ENCODE data around the gene CYB561D2. TPM values are rescaled to one million over a fixed set of nuclear protein-coding genes. Genes with fewer than 3 reads are reported as not detected.

Gene CYB561D2
- total RNA-seq, 2 experiments from 2014 or later: 42.5 to 43.6 TPM

DNA sequence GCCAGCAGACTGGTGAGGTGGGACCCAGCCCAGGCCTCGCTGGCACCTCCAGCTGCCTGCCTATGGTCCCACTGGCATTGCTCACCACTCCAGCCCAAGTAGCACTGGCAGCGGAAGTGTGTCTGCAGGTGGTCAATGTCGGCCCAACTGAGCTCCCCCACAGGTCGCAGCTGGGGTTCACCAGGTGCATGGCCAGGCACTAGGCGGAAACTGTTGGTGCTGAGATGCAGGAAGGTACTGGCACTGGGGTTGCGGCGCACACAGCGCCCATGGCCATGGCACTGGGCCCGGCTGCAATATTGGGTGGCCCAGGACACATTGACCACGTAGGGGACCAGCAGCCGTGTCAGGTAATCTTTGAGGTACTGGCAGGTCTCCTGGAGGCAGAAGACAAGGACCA is 32.5 kb upstream of the CYB561D2 start:
- Mint-ChIP-seq H3K27ac (no peak overlapping the region), H3K9me3 (ENCODE audit: insufficient read depth) (no peaks in the 10 kb centered on the region), H3K4me3 (no peak overlapping the region), H3K36me3 (ENCODE audit: low read depth) (peaks cover 8% of the 10 kb centered on the region), H3K4me1 (ENCODE audit: low read depth) (peaks cover 40% of the 10 kb centered on the region), H3K27me3 (ENCODE audit: low read depth) (no peaks in the 10 kb centered on the region)
- DNase-seq (no peak), ATAC-seq (no peak)
- POLR2A ChIA-PET: interaction anchor here (1.3 to 3.3 kb wide), 4 partner anchors 10 to 19 kb away, joined by 4 to 13 read pairs (median 10); partner anchors contain the start of gene TUSC2
- CTCF ChIA-PET: interaction anchor here (1.9 to 7.4 kb wide), 3 partner anchors 10 to 91 kb away, joined by 5 to 113 read pairs (median 5); partner anchors contain the start of genes HYAL1, HYAL3, NAA80 and TUSC2

DNA sequence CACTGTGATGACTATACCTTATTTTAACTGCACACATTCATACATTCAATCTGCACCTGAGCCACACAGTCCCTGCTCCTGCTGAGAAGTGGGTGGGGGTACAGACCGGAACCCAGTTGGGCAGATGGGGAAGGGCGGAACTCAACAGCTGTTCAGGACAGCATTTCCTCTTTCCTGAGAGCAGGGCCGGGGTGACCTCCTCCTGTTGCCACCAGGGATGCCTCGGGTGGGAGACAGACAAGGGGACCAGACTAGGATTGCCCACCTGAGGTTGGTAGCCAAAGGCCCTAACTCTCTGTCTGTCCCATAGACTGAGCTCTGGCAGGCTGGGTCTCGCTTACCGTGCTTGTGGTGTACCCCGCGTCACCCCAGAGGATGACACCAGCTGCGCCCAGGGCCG is 32.0 kb upstream of the CYB561D2 start:
- ATAC-seq (no peak), DNase-seq (no peak)
- Mint-ChIP-seq H3K36me3 (ENCODE audit: low read depth) (peaks cover 8% of the 10 kb centered on the region), H3K27ac (no peak overlapping the region), H3K27me3 (ENCODE audit: low read depth) (no peaks in the 10 kb centered on the region), H3K4me3 (no peak overlapping the region), H3K4me1 (ENCODE audit: low read depth) (peaks cover 43% of the 10 kb centered on the region), H3K9me3 (ENCODE audit: insufficient read depth) (no peaks in the 10 kb centered on the region)
- ChIA-PET POLR2A (interaction anchor here (1.3 to 3.5 kb wide), 4 partner anchors 9 to 19 kb away, joined by 4 to 14 read pairs (median 11); partner anchors contain the start of genes HYAL3, NAA80 and TUSC2), CTCF (interaction anchor here (1.9 to 7.4 kb wide), 3 partner anchors 9 to 92 kb away, joined by 5 to 113 read pairs (median 5); partner anchors contain the start of genes HYAL1, HYAL3, NAA80 and TUSC2)

GRCh38 chr3:50319181-50319893 is 31.3 kb upstream of the CYB561D2 start:
- POLR2A ChIA-PET: interaction anchor here (1.3 to 3.5 kb wide), 4 partner anchors 9 to 20 kb away, joined by 4 to 14 read pairs (median 11); partner anchors contain the start of genes HYAL3, NAA80 and TUSC2
- ATAC-seq (no peak), DNase-seq (no peak)
- Mint-ChIP-seq H3K4me3 (peak overlapping the region; percentile 6), H3K9me3 (ENCODE audit: insufficient read depth) (no peaks in the 10 kb centered on the region), H3K36me3 (ENCODE audit: low read depth) (peaks cover 8% of the 10 kb centered on the region), H3K27ac (no peak overlapping the region), H3K27me3 (ENCODE audit: low read depth) (no peaks in the 10 kb centered on the region), H3K4me1 (ENCODE audit: low read depth) (peaks cover 47% of the 10 kb centered on the region)
- CTCF ChIA-PET: interaction anchor here (1.9 to 7.4 kb wide), 3 partner anchors 8 to 92 kb away, joined by 5 to 113 read pairs (median 5); partner anchors contain the start of genes HYAL1, HYAL3, NAA80 and TUSC2

- Mint-ChIP-seq H3K27ac (no peak overlapping the region), H3K4me1 (ENCODE audit: low read depth) (peaks cover 50% of the 10 kb centered on the region)
- ATAC-seq: no peak
These were observed 30.6 kb upstream of the CYB561D2 start for GRCh38 chr3:50319894-50320625.

DNA sequence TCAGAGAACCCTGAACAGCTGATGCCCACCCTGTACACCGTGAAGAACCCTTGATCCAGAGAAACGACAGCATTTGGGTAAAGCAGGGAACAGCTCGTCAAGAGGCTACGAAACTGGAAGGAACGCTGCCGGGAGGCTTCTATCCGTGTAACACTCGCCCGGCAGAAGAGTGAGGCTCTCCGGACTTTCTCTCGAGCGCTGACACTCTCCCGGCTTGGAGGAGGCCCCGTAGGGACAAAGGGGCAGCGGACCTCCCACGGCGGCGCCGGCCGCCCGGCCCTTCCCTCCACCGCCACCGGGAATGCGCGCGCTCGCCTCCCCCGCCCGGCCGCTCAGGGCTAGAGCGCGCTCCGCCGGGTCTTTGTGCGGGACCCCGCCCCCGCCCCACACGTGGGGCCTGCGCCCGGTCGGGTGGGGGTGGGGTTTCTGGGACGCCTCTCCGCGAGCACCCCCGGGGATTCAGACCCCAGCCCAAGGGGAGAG is 29.8 kb upstream of the CYB561D2 start:
- H3K27me3 Mint-ChIP-seq (ENCODE audit: low read depth): no peaks in the 10 kb centered on the region
- H3K4me1 Mint-ChIP-seq (ENCODE audit: low read depth): peaks cover 44% of the 10 kb centered on the region
- peaks cover 14% of the 10 kb centered on the region for H3K36me3 Mint-ChIP-seq (ENCODE audit: low read depth)
- POLR2A ChIA-PET: interaction anchor here (1.4 to 3.8 kb wide), 3 partner anchors 16 to 22 kb away, joined by 4 to 20 read pairs (median 14); partner anchors contain the start of genes HYAL3, NAA80 and RASSF1
- ATAC-seq (peak; percentile 57), DNase-seq (peak; percentile 67)
- CTCF ChIA-PET: interaction anchor here (0.8 to 7.4 kb wide), 9 partner anchors 16 to 93 kb away, joined by 3 to 113 read pairs (median 3); partner anchors contain the start of genes HYAL1, HYAL3, IFRD2 and NAA80
- peak overlapping the region; percentile 89 for H3K4me3 Mint-ChIP-seq
- no peaks in the 10 kb centered on the region for H3K9me3 Mint-ChIP-seq (ENCODE audit: insufficient read depth)
- H3K27ac Mint-ChIP-seq: peak overlapping the region; percentile 82

More at GRCh38 chr3:50319894-50320625, 30.6 kb upstream of the CYB561D2 start:
- ChIA-PET CTCF (interaction anchor here (1.0 to 7.4 kb wide), 6 partner anchors 8 to 93 kb away, joined by 3 to 113 read pairs (median 6); partner anchors contain the start of genes HYAL1, HYAL3, IFRD2 and NAA80), POLR2A (interaction anchor here (3.3 to 3.5 kb wide), 2 partner anchors 8 to 21 kb away, joined by 13 to 14 read pairs; partner anchors contain the start of genes HYAL3, NAA80 and TUSC2)
- peak overlapping the region; percentile 89 for H3K4me3 Mint-ChIP-seq
- DNase-seq: no peak
- no peaks in the 10 kb centered on the region for H3K27me3 Mint-ChIP-seq (ENCODE audit: low read depth)
- H3K36me3 Mint-ChIP-seq (ENCODE audit: low read depth): peaks cover 14% of the 10 kb centered on the region
- no peaks in the 10 kb centered on the region for H3K9me3 Mint-ChIP-seq (ENCODE audit: insufficient read depth)

GRCh38 chr3:50321336-50322114 is 29.1 kb upstream of the CYB561D2 start:
- ATAC-seq: peak; percentile 82
- Mint-ChIP-seq H3K27ac (peak overlapping the region; percentile 95), H3K36me3 (ENCODE audit: low read depth) (peaks cover 14% of the 10 kb centered on the region), H3K4me1 (ENCODE audit: low read depth) (peaks cover 43% of the 10 kb centered on the region), H3K27me3 (ENCODE audit: low read depth) (no peaks in the 10 kb centered on the region), H3K9me3 (ENCODE audit: insufficient read depth) (no peaks in the 10 kb centered on the region), H3K4me3 (peak overlapping the region; percentile 89)
- ChIA-PET POLR2A (interaction anchor here (1.0 to 3.8 kb wide), 4 partner anchors 16 to 29 kb away, joined by 4 to 20 read pairs (median 9); partner anchors contain the start of genes HYAL3, IFRD2, NAA80 and RASSF1), CTCF (interaction anchor here (0.8 to 7.4 kb wide), 8 partner anchors 15 to 93 kb away, joined by 3 to 113 read pairs (median 4); partner anchors contain the start of genes HYAL1, HYAL3, IFRD2 and NAA80)
- DNase-seq: peak; percentile 88

DNA sequence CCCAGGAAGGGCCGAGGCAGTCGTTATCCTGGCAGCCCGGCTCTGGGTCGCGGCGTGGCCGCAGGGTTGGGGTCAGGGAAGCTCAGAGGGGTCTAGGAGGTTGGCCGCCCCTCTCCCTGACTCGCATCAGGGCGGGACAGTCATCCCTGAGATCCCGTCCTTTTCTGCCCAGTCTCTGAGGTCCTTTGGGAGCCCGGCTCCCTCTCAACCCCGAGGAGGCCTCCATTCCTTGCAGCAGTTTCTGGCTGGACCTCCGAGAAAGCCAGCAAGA is 28.6 kb upstream of the CYB561D2 start:
- Mint-ChIP-seq H3K27ac (no peak overlapping the region), H3K4me1 (ENCODE audit: low read depth) (peaks cover 43% of the 10 kb centered on the region), H3K36me3 (ENCODE audit: low read depth) (peaks cover 14% of the 10 kb centered on the region), H3K27me3 (ENCODE audit: low read depth) (no peaks in the 10 kb centered on the region), H3K4me3 (peak overlapping the region; percentile 89), H3K9me3 (ENCODE audit: insufficient read depth) (no peaks in the 10 kb centered on the region)
- ChIA-PET CTCF (interaction anchor here (1.0 to 7.4 kb wide), 6 partner anchors 15 to 79 kb away, joined by 3 to 113 read pairs (median 4); partner anchors contain the start of genes HYAL1, HYAL3, NAA80 and ZMYND10), POLR2A (interaction anchor here (1.0 to 3.8 kb wide), 4 partner anchors 15 to 30 kb away, joined by 4 to 20 read pairs (median 9); partner anchors contain the start of genes HYAL3, IFRD2, NAA80 and RASSF1)
- no peak for DNase-seq
- no peak for ATAC-seq

DNA sequence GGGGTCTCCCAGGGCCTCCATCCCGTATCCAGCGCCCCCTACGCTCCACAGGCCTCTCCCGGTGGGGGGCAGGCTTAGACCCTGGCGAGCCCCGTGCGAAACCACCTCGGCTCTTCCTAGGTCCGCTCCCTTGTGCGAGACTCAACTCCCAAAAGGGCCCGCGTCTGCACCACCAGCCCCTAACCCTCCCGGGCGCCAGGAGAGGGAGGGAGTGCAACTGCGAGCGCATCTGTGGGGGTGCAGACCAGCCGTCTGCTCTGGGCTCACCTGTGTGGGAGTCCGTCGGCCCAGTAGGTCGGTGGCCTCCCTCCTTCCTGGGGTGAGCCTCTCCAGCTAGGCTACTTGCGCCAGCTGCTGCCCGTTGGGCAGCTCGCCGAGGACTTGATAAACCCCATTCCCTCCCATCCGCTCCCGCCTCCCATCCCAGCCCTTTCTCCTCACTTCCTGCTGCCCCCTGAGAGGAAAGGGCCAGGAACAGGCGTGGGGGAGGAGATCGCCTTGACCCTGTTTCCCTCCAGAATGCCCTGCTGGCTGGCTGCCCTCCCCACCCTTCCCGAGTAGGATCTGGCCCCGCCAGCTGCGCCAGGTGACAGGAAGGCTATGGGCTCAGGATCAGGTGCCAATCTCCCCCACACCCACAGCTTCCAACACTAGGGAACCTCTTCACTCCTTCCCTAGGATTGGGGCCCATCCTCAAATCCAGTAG is 28.1 kb upstream of the CYB561D2 start, which contains the start of gene HYAL2:
TSS of gene HYAL2 (minus strand) at position 360 of the 706 bp plus-strand sequence. CDS start 2,256 bp downstream, outside the sequence.
- POLR2A ChIA-PET: interaction anchor here (0.8 to 3.8 kb wide), 5 partner anchors 12 to 30 kb away, joined by 4 to 20 read pairs (median 4); partner anchors contain the start of genes IFRD2 and RASSF1
- Mint-ChIP-seq H3K36me3 (ENCODE audit: low read depth) (peaks cover 14% of the 10 kb centered on the region), H3K4me3 (peak within 1 kb of the TSS; percentile 89), H3K27ac (peak within 1 kb of the TSS; percentile 95), H3K4me1 (ENCODE audit: low read depth) (peaks cover 44% of the 10 kb centered on the region), H3K9me3 (ENCODE audit: insufficient read depth) (no peaks in the 10 kb centered on the region), H3K27me3 (ENCODE audit: low read depth) (no peaks in the 10 kb centered on the region)
- no peak for ATAC-seq
- CTCF ChIA-PET: interaction anchor here (1.4 to 7.4 kb wide), 4 partner anchors 15 to 76 kb away, joined by 3 to 113 read pairs (median 30); partner anchors contain the start of genes HYAL1, HYAL3 and NAA80
- no peak for DNase-seq

- ATAC-seq: no peak
- Mint-ChIP-seq H3K4me1 (ENCODE audit: low read depth) (peaks cover 44% of the 10 kb centered on the region), H3K36me3 (ENCODE audit: low read depth) (peaks cover 16% of the 10 kb centered on the region), H3K9me3 (ENCODE audit: insufficient read depth) (no peaks in the 10 kb centered on the region), H3K27ac (peak overlapping the region; percentile 43), H3K27me3 (ENCODE audit: low read depth) (no peaks in the 10 kb centered on the region), H3K4me3 (no peak overlapping the region)
- ChIA-PET POLR2A (interaction anchor here (0.8 to 3.8 kb wide), 3 partner anchors 12 to 31 kb away, joined by 4 to 20 read pairs (median 4); partner anchors contain the start of gene IFRD2), CTCF (interaction anchor here (1.1 to 7.4 kb wide), 5 partner anchors 8 to 89 kb away, joined by 4 to 113 read pairs (median 17); partner anchors contain the start of genes HYAL1, HYAL3 and NAA80)
- DNase-seq: peak; percentile 20
These were observed 27.5 kb upstream of the CYB561D2 start for GRCh38 chr3:50323092-50323600.

All from activated CD8-positive, alpha-beta T cell treated with anti-CD3 and anti-CD28 coated beads, Interleukin-2, amount 10 ng/mL, durations not matched to agents 7 days and 5 days (primary cell).